Suppressor macrophage treated with lipopolysaccharide for 4 hours (primary cell): ENCODE results near the gene IL37.
"Not testable (repeated sequence)": the region's sequence is repeated elsewhere in the genome, so short reads cannot be mapped to it uniquely, and the experiment has no call there.

Experiments
- DNase-seq: peaks from one replicate; pipeline ENCODE4 v3.0.0-alpha.2; 2020

IL37 gene

DNA sequence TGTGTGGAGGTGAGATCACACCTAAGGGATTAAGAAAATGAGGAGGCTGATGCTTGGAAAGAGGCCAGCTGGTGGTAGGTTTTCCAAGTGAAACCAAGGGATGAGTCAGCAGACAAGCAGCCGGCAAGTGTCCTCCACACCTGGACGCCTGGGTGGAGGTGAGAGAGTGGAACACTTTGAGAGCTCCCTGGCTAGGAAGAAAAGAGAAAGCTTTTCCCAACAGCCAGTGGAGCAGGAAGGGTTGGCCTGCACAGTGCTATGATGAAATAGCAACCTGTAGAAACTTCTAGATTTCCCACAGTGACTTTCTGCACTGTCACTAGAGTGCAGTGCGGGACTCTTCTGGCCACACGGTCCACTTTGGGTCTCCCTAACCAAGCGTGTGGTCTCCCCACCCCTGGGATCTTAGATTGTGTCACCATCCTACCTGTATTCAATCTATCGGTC, 19.6 kb upstream of the IL37 start:
- no peak for DNase-seq

DNA sequence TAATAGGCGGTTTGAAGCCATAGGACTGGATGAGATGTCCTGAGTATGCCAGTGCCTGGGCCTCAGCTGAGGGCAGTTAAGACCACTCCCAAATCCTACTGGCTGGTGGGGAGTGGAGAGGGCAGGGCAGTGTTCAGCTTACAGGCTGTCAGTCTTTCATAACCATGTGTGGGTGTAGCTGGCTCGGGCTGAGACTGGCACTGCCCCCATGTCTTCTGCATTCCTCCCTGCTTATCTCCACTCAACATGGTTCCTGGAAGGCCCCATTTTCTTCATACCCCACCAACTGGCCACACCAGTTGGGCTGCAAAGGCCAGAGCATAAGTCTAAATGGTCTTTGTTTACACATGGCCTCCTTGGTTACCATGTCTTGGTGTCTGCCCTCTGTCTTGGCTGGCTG, 17.2 kb upstream of the IL37 start:
- no peak for DNase-seq

DNA sequence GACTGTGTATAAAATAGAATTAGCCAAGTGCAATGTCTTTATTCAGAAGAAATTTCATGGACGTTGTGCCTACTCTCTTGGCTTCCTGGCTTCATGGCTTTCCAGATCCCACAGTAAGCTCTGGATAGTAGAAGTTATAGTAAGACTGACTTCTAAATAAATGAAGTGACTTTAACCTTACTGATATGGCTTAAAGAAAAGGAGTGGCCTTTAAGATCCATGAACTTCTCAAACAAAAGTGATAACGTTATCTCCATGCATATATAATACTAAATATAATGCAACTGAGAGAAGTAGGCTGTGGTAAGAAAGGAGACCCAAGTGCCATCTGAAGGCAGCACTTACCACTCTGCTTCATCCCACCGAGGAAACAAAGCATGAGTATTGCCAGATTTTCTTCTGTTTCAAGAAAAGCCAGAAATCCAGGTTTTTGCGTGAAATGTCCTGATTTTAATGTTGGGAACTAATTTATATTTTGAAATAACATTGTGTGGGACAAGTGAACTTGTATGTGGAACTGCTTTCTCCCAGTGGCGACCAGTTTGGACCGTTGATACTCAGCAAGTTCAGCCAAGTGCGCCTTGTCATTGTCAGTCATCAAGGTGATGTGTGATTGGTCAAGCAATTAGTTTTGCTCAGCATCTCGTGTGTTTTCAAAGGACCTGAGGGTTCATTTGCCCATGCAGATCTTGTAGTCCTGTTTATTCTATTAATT, 13.9 kb upstream of the IL37 start:
- DNase-seq, result no peak

DNA sequence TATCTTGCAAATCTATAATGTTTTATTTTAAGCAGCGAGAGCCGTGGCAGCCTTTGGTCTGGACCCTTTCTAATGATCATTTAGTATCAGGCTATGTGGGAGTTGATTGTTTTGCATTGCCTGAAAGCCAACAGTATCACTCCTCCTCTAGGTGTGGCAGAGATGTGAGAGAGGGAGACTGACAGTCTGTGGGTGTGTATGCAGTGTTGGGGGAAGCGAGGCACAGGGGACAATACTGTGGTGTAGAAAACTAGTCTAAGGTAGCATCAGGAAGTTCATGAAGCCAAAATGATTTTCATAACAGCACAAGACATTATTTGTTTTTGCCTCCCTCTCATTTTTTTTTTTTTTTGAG, 13.4 kb upstream of the IL37 start:
- DNase-seq, result no peak

DNA sequence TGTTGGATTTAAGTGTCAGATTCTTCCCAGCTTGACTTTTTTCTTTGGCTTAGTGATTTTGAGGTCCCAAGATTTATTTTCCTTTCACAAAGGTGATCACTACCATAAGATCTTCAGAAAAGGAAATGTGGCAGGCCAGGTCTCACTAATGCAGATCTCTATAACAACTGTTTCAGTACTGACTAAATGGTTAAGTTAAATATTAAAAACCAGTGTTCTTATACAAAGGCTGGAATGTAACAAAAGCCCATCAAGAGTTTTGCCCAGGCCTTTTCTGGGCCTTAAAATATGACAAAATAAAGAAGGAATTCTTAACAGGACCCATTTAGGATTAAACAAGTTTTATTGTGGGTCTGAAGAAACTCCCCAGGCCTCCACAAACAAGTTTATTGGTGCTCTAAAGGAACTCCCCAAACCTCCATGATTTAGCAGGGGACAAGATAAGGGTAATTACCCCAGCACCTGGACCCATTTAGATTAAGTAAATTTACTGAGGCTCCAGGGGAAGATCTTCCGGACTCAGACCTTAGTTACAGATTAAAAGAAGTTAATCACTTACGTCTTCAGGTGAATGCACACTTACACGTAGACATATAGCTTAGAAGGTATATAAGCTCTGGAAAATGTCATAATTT, 9.4 kb upstream of the IL37 start:
- not testable (repeated sequence) for DNase-seq

DNA sequence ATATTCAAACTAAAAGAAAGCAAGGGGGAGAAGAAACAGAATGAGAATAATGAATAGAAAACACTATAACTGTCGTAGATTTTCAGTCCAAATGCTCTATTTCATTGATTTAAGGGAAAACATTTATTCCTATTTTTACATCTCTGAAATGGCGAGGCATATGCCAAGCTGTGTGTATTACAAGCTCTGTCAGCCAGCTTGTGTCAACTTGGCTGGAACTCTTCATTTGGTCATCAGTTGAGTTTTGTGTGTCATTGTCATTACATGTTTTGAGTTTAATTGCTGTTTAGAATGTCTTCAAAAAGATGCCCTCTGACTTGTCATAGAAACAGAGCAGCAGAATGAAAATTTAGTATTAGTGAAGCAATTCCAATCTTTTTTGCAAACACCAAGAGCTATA, 8.1 kb upstream of the IL37 start:
- no peak for DNase-seq

DNA sequence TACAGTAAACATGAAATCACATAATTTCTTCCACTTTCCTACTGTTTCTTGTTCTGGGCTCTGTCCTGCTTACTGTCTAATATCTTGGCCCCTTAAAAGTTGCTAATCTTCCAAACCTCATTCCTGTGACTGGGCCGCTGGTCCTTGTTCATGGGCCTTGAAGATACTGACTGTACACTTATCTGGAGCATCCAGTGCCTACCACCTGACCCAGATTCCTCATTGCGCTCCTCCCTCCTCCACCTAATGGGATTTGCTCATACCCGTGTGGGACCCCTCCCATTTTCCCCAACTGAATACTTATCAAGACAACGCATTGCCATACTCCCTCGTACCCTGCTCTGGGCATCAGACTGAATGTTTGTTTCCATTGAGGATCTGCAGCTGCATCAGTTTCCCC, 6.1 kb upstream of the IL37 start:
- no peak for DNase-seq

DNA sequence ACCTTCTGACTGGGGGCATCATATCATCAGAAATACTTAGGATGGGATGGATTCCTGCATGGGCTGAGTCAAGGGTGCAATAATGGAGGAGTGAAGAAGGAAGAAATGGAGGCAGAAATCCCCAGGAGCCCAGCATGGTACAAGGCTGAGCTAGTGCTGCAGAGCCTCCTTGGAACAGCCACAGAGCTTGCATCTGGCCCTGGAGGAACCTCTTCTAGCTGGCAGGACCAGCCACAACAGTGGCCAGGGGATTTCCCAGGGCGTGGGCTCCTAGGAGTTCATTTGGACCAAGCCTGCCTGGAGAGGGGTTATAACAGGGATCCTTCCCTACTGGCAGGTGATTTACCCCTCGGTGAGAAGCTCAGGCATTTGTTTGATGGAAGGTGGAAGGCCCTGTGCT, 4.7 kb upstream of the IL37 start:
- no peak for DNase-seq

DNA sequence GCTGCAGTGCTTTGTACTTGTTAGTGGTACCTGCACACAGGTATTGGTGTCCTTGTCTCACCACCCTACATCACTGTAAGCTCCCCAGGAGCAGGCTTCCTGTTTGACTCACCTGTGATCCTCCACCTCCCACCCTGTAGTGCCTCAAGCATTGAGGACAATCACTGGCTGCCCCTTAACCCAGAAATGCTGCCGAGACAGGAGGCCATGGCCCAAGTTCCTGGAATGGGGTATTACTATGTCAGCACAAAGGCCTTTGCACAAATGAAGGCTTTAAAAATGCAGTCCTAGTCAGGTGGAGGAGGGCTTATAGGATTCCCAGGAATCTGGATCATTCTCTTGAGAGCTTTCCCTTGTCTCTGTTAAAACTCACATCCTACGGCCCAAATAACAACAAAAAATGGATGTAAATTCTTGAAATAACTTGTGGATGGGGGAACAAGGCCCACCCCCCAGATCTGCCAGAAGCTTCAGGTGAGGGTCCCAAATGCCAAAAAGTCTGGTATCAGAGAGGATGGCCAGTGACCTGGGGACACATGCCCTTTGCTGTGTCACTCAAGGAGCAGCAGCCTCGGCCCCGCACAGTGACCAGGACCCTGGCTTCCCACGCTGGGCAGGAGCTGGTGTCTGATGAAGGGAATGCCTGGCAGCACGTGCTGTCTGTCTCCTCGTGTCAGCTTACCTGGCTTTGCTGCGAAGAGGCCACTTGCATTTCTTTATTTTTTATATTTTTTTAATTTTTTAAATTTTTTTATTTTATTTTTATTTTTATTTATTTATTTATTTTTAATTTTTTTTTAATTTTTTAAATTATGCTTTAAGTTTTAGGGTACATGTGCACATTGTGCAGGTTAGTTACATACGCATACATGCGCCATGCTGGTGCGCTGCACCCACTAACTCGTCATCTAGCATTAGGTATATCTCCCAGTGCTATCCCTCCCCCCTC, 3.7 kb upstream of the IL37 start:
- no peak for DNase-seq

DNA sequence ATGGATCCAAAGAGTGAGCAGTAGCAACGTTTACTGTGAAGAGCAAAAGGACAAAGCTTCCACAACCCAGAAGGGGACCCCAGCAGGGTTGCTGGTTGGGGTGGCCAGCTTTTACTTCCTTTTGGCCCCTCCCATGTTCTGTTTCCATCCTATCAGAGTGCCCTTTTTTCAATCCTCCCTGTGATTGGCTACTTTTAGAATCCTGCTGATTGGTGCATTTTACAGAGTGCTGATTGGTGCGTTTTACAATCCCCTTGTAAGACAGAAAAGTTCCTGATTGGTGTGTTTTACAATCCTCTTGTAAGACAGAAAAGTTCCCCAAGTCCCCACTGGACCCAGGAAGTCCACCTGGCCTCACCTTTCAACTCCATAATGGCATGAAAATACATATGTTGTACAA, 2.4 kb upstream of the IL37 start:
- DNase-seq, result not testable (repeated sequence)

DNA sequence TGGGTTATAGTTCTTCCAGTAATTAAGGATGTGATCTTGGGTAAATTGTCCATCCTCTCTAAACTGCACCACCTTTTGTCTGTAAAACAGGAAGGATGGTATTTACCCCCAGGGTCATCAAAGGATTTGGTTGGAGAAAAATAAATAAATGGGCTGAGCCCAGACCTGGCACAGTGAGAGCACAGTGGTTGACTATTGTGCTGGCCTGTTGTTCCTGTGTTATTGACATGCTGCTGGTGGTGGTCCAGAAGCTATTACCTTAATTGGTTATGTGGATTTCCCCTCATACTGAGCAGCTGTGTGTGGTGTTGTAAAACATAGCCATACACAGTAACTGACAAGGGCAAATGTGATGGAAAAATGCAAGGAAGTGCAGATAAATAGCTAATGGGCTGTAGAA, 746 bp upstream of the IL37 start:
- DNase-seq, result no peak

DNA sequence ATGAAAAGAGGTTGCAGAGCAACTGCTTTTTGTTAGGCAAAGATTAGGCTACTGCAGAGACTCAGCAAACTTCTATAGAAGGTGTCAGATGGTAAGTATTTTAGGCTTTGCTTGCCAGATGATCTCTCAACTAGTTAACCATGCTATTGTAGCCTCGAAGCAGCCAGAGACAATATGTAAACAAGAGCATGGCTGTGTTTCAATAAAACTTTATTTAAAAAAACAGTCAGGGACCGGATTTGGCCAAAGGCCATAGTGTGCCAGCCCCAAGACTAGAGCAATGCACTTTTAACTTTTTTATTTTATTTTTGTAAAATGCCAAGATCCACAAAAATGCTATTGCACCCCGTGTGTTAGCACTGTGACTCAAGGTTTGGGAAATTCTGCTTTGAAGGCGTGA, 1.4 kb downstream of the IL37 start:
- no peak for DNase-seq

DNA sequence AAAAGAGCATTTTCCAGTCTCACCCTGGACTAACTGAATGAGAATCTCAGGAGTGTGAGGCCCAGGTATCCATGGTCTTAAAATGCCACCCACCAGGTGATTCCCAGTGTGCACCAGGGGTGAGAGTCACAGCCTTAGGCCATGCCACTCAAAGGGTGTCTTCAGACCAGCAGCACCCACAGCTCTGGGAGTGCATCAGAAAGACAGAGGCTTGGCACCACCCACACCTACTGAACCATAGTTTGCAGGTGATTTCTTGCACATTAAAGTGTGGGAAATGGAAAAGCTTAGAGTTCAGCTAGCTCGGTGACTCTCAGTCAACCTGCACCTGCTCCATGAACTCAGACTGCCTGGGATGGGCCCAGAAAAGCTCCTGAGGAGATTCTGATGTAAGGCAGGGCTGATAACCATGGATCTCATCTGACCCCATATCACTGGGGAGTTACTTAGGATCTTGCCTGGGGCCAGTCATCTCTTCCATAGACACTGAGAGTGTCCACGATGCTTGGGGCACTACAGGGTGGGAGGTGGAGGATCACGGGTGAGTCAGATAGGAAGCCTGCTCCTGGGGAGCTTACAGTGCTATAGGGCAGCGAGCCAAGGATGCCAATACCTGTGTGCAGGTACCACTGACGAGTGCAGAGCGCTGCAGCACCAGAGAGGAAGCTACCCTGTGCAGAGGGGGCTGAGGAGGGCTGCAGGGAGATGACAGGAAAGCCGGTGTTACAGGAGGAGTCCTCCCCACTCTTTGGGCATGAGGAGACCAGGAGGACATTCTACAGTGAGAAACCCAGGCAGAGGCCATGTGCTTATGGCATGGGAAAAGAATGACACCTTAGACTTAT, 4.6 kb downstream of the IL37 start:
- no peak for DNase-seq

DNA sequence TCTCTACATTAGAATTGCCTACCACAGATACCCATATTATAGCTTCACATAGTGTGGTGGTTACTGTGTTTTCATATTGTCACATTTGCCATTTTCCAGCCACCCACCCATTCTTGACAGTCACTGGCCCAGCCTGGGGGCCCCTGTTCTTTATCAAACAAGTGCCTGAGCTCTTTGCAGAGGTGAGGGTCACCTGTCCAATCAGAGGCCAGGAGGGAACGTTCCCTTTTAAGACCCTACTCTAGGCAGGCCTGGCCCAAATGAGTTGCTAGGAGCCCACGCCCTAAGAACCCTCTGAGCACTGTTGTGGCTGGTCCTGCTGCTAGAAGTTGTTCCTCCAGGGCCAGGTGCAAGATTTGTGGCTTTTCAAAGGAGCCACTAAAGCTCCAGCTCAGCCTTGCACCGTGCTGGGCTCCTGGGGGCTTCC, 5.2 kb downstream of the IL37 start:
- no peak for DNase-seq

DNA sequence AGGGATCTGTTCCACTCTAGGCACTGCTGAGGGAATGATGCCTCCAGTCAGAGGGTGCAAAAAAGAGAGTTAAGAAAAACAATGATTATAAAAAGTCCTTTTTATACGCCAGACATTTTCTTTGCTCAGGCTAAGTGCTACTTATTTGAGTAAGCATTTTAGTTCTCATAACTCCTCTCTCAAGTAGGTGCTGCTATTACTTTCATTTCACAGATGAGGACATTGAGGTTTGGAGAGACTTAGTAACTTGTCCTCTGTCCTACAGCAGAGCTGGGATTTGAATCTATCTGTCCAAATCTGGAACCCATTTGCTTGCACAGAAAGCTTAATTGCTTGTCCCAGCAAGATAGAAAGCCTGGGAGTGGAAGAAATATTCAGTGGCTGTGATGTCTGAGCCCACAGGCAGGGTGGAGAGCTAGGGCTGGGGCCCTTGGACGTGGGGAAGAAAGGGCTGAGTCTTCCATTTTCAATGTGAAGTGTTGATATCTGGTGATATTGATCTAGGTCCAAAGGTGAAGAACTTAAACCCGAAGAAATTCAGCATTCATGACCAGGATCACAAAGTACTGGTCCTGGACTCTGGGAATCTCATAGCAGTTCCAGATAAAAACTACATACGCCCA, 5.8 kb downstream of the IL37 start:
- DNase-seq, result no peak

DNA sequence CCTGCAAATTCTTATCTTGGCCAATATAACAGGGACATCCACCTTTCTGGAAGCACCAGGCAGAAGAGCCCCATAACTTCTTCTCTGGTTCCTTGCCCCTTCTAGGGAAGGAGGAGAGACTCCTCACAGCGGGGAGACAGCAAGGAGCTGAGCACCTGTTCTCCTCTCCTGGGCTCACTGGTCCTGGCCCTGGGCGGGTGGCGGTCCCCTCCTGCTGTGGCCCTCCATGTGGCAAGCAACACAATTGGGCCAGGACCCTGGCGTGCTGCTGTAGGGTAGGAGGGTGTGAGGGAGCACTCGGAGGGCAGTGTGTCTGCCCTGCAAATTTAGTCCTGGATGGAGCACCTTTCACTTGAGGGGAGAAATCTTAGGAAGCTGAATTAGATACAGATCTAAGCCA, 6.9 kb downstream of the IL37 start:
- no peak for DNase-seq

DNA sequence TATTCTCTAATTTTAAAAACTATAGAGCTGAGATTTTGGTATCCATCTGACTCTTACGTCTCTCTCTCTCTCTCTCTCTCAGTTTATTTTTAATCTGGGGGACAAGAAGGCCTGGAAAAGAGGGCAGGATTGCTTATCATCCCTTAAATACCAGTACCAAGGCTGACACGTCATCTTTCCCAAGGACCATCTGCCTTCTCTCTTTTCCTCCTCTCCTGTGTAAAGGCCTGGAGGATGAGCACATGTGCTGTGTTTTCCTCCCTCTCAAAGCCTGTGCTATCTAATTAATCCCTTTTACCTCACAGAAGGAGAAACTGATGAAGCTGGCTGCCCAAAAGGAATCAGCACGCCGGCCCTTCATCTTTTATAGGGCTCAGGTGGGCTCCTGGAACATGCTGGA, 7.3 kb downstream of the IL37 start:
- DNase-seq, result no peak

DNA sequence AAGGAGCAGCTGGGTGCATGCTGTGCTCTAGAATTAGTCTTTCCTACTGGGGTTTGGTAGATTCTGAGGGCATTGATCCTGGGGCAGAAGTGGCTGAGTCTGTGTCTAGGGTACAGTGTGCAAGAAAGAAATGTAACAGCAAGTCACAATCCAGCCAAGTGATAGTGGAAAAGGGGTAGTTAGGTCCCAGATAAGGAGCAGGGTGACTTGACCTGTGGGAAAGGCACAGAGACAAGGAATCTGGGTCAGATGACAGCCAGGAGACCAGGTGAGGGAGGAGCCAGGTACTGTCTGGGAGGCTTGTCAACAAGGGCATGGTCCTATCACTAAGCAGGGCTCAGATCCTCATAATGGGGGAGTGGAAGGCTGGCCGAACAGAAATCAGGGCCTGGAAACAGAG, 8.1 kb downstream of the IL37 start:
- DNase-seq, result no peak

DNA sequence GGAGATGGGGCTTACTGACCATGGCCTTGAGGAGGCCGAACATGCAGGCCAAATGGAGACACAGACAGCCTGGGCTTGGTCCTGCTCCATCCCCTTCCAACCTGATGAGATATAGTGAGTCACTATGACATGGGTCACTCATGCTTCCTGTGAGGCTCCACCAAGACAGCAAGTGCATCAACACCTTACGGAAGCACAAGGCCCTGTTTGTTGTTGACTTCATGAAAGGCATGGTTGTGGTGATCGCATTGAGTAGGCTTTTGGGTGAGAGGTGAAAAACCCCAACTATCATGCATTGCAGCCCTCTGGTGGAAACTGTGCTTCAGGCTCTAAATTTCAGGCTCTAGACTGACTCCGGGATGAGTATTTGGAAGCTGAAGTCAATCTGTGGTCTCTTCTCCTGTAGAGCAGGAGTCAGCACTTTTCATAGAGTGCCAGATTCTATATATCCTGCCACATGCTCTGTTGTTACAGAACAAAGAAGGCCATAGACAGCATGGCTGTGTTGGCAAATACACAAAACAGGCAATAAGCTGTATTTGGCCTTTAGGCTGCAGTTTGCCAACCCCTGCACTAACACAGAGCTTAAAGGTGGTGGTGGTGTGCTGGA, 10.1 kb downstream of the IL37 start:
- no peak for DNase-seq

DNA sequence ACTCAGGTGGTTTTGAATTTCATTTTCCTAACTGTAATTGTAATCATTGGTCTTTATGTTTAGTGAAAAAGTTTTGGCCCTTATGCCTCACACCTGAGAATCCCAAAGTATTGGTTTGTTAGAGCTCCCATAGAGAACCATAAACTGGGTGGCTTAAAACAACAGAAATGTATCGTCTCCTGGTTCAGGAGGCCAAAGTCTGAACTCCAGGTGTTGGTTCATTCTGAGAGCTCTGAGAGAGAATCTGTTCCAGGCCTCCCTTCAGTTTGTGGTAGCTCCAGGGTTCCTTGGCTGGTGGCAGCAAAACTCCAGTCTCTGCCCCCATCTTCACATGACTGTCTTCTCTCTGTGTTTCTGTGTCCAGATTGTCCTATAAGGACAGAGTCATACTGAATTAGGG, 11.0 kb downstream of the IL37 start:
- DNase-seq, result no peak

DNA sequence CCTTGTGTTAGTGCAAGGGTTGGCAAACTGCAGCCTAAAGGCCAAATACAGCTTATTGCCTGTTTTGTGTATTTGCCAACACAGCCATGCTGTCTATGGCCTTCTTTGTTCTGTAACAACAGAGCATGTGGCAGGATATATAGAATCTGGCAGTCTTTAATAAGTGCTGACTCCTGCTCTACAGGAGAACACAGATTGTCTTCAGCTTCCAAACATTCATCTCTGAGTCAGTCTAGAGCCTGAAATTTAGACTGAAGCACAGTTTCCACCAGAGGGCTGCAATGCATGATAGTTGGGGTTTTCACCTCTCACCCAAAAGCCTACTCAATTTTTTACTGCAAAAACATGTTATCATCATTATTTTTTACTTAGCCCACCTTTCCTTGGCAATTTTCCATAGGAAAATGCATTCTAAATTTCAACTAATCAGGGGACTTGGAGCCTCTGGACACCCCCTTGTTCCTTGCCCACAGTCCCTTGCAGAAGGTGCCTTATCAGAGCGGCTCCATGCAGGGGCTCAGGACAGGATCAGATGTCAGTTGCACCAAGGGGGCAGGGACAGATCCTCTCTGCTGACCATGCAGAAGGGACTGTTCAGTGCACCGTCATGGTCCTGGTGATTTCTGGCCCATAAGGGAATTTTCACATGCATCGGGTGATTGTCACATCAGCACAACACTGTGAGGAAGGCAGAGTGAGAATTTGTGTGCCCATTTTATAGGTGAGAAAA, 12.4 kb downstream of the IL37 start:
- no peak for DNase-seq
